HCT116 (cell line): ENCODE results near the gene RIC8B. TPM values are rescaled to one million over a fixed set of nuclear protein-coding genes. Genes with fewer than 3 reads are reported as not detected.
A peak's percentile ranks its signal among the peaks of the same experiment; 100 is the strongest.

Source experiments
- ATAC-seq: fragments of 200-7000 bp; cut with Tn5 transposase; 2 replicates; pipeline ENCODE4 v1.9.1; 2020; ENCODE audit warnings: mild to moderate bottlenecking, moderate library complexity
- BruUV-seq: library from RNA; stranded (reverse); fragments of 400-500 nt; replicated peaks from 2 replicates; lab custom pipeline; 2021; lab: Mats Ljungman, UMichigan
- CTCF ChIA-PET: fragments of 300-600 bp; sonication (Branson Sonifier 250); formaldehyde crosslinking; loops from one replicate; lab custom pipeline; 2021; ENCODE audit warnings: antibody characterized with exemption; lab: Charles Lee
- POLR2A ChIA-PET: fragments of 300-600, 350-600 bp; sonication (Branson Sonifier 250); formaldehyde crosslinking; loops from one replicate; lab custom pipeline; 2021; ENCODE audit warnings: antibody characterized with exemption; lab: Charles Lee
- RAD21 ChIA-PET, 2 experiments: fragments of 300-600 bp; sonication (Branson Sonifier 250); formaldehyde crosslinking; loops; one replicate each; lab custom pipeline; 2023; ENCODE audit warnings: low total read pairs in 2 of 2; ENCODE audit not compliant: uncharacterized antibody in 2 of 2, unreplicated experiment in 2 of 2, low non-redundant PET in 1 of 2; lab: Charles Lee
- DNase-seq: peaks from one replicate; pipeline ENCODE4 v3.0.0-alpha.2; 2010; ENCODE audit warnings: low read depth, low spot score
- H2AFZ ChIP-seq: fragments of 200-600 bp; shearing (Covaris generic), sonication (generic); 2 replicates; pipeline ENCODE4 v1.6.1; 2017; ENCODE audit warnings: low read depth, mixed run types, mixed read lengths, antibody characterized with exemption, low read length; ENCODE audit not compliant: poor library complexity, severe bottlenecking
- H3K27ac ChIP-seq: 2 replicates; pipeline ENCODE4 v1.5.1; 2012; ENCODE audit warnings: low read depth, low read length
- H3K27me3 ChIP-seq: fragments of 200-600 bp; sonication (generic); 2 replicates; pipeline ENCODE4 v1.6.1; 2016; ENCODE audit warnings: mixed run types, low read length, mixed read lengths; ENCODE audit not compliant: insufficient read depth
- H3K36me3 ChIP-seq, 2 experiments: fragments of 200-500 bp in 1 of 2; fragments of 200-600 bp in 1 of 2; sonication (Bioruptor generic) in 1 of 2; sonication (generic) in 1 of 2; 2 replicates each; pipeline versions ENCODE4 v1.5.1 to v1.6.1; 2014 to 2016; ENCODE audit warnings: low read length in 2 of 2, inconsistent platforms in 1 of 2, mixed read lengths in 1 of 2, mixed run types in 1 of 2; ENCODE audit not compliant: insufficient read depth in 2 of 2, control insufficient read depth in 1 of 2
- H3K4me1 ChIP-seq, 2 experiments: fragments of 200-600 bp in 1 of 2; sonication (generic) in 1 of 2; 2 replicates each; pipeline versions ENCODE4 v1.5.1 to v1.6.1; 2012 to 2017; ENCODE audit warnings: low read length in 2 of 2, inconsistent platforms in 1 of 2, mild to moderate bottlenecking in 1 of 2, mixed read lengths in 1 of 2, mixed run types in 1 of 2, moderate library complexity in 1 of 2; ENCODE audit not compliant: insufficient read depth in 2 of 2, control insufficient read depth in 1 of 2
- H3K4me2 ChIP-seq: fragments of 200-600 bp; sonication (generic); 2 replicates; pipeline ENCODE4 v1.6.1; 2017; ENCODE audit warnings: mixed run types, low read length, mixed read lengths
- H3K4me3 ChIP-seq, 2 experiments: fragments of 200-600 bp in 1 of 2; sonication (generic) in 1 of 2; replicated peaks in 1 of 2; 2 replicates each; pipeline ENCODE4 v1.5.1; 2011 to 2016; ENCODE audit warnings: low read length in 2 of 2, control low read depth in 1 of 2, low read depth in 1 of 2, mild to moderate bottlenecking in 1 of 2, mixed read lengths in 1 of 2, mixed run types in 1 of 2
- H3K79me2 ChIP-seq: fragments of 200-600 bp; sonication (generic); 2 replicates; pipeline ENCODE4 v1.6.1; 2017; ENCODE audit warnings: mild to moderate bottlenecking, mixed run types, low read length, moderate library complexity, mixed read lengths; ENCODE audit not compliant: insufficient read depth
- H3K9ac ChIP-seq: fragments of 200-600 bp; sonication (generic); 2 replicates; pipeline ENCODE4 v1.6.1; 2016; ENCODE audit warnings: low read length, mixed read lengths
- H3K9me2 ChIP-seq: fragments of 200-600 bp; sonication (generic), shearing (Covaris generic); 2 replicates; pipeline ENCODE4 v1.6.1; 2017; ENCODE audit warnings: mixed run types, mild to moderate bottlenecking, moderate library complexity; ENCODE audit not compliant: insufficient read depth
- H3K9me3 ChIP-seq, 2 experiments: fragments of 200-500 bp in 1 of 2; fragments of 200-600 bp in 1 of 2; sonication (Bioruptor generic) in 1 of 2; sonication (generic) in 1 of 2; 2 replicates each; pipeline ENCODE4 v1.6.1; 2014 to 2017; ENCODE audit warnings: low read length in 2 of 2, mixed read lengths in 2 of 2, inconsistent platforms in 1 of 2, low read depth in 1 of 2, mild to moderate bottlenecking in 1 of 2, mixed run types in 1 of 2, moderate library complexity in 1 of 2; ENCODE audit not compliant: control insufficient read depth in 1 of 2, insufficient read depth in 1 of 2
- H4K20me1 ChIP-seq: fragments of 200-600 bp; sonication (generic), shearing (Covaris generic); 2 replicates; pipeline ENCODE4 v1.6.1; 2017; ENCODE audit warnings: mixed run types, mild to moderate bottlenecking, moderate library complexity; ENCODE audit not compliant: insufficient read depth
- CTCF ChIP-seq, 3 experiments: fragments of 200-600 bp in 1 of 3; sonication (generic) in 1 of 3; IDR thresholded peaks in 2 of 3; conservative IDR thresholded peaks in 1 of 3; 2 replicates each; pipeline ENCODE4 v1.5.1; 2012 to 2017; ENCODE audit warnings: low read depth in 2 of 3, low read length in 2 of 3, antibody characterized with exemption in 1 of 3, borderline replicate concordance in 1 of 3, control low read depth in 1 of 3, mild to moderate bottlenecking in 1 of 3, mixed read lengths in 1 of 3, mixed run types in 1 of 3, moderate library complexity in 1 of 3; ENCODE audit not compliant: insufficient read depth in 1 of 3
- EZH2 ChIP-seq: fragments of 200-600 bp; sonication (generic); IDR thresholded peaks from 2 replicates; pipeline ENCODE4 v1.6.1; 2017; ENCODE audit warnings: antibody characterized with exemption, mixed run types
- FOSL1 ChIP-seq: IDR thresholded peaks from 2 replicates; pipeline ENCODE4 v1.6.1; 2012; ENCODE audit warnings: low read depth
- MAX ChIP-seq: IDR thresholded peaks from 2 replicates; pipeline ENCODE4 v1.6.1; 2012
- POLR2A ChIP-seq: IDR thresholded peaks from 2 replicates; pipeline ENCODE4 v1.7.0; 2011; ENCODE audit warnings: borderline replicate concordance; ENCODE audit not compliant: insufficient read depth, insufficient read length; ENCODE audit errors: extremely low read depth
- POLR2AphosphoS5 ChIP-seq: IDR thresholded peaks from 2 replicates; pipeline ENCODE4 v1.6.1; 2011; ENCODE audit warnings: mild to moderate bottlenecking, low read depth, low read length, moderate library complexity
- RAD21 ChIP-seq: IDR thresholded peaks from 2 replicates; pipeline ENCODE4 v1.6.1; 2012; ENCODE audit warnings: low read depth, mild to moderate bottlenecking
- ZFX ChIP-seq: fragments of 450-650 bp; IDR thresholded peaks from 2 replicates; pipeline ENCODE4 v1.6.1; 2017
- intact Hi-C: fragments of 100-400 bp; cut with micrococcal nuclease; formaldehyde crosslinking; loops from 2 replicates; pipeline ENCODE4 v1.10.0; 2022
- total RNA-seq: library from RNA; stranded (reverse); gene quantifications from one replicate; pipeline ENCODE4 v1.2.1, GENCODE V29; 2021; ENCODE audit not compliant: unreplicated experiment

The RIC8B gene
- total RNA-seq, 1 experiment from 2014 or later: 16.7 TPM

- TF ChIP-seq POLR2AphosphoS5: no peak
- TF ChIP-seq POLR2A: no peak
- no peak for TF ChIP-seq FOSL1
- TF ChIP-seq ZFX: no peak
- no peak for TF ChIP-seq MAX
- peak in 2 of 3 experiments; percentile 20 to 21; a peak in 2 of 6 replicates for TF ChIP-seq CTCF (IDR thresholded peaks at IDR 0.05 in 2 of 3, conservative IDR thresholded peaks at IDR 0.05 in 1 of 3; ENCODE audit: borderline replicate concordance in 1 of 3, insufficient read depth in 1 of 3, low read depth in 2 of 3, low read length in 2 of 3)
- peak; percentile 54 for TF ChIP-seq RAD21
- no peak for TF ChIP-seq EZH2
- no TSS peak for BruUV-seq
- ChIA-PET POLR2A (no interaction called here), CTCF (interaction anchor here (0.8 to 0.9 kb wide), 3 partner anchors 55 to 670 kb away, joined by 3 read pairs; partner anchors contain the start of gene POLR3B), RAD21 (no interaction called here)
- Histone ChIP-seq H3K4me3 (no peak overlapping the region), H3K27ac (no peak overlapping the region), H2AFZ (no peak overlapping the region), H3K27me3 (no peaks in the 10 kb centered on the region), H3K4me2 (no peak overlapping the region), H3K79me2 (no peaks in the 10 kb centered on the region), H3K9ac (no peak overlapping the region), H3K9me2 (no peaks in the 10 kb centered on the region), H3K36me3 (no peaks in the 10 kb centered on the region), H4K20me1 (no peaks in the 10 kb centered on the region), H3K4me1 (peaks cover 0 to 7% of the 10 kb centered on the region in 2 experiments; a peak in 2 of 4 replicates), H3K9me3 (no peaks in the 10 kb centered on the region)
- ATAC-seq (peak; percentile 38; the same call in 1 of the 2 replicates), DNase-seq (peak; percentile 6)
- intact Hi-C loops: no loop called here
Observed at GRCh38 chr12:106897082-106897481, 122.6 kb downstream of the RIC8B start.
